Ascending aorta (tissue), 2 donors: ENCODE measurements around the gene ABTB2. TPM values are rescaled to one million over a fixed set of nuclear protein-coding genes. Genes with fewer than 3 reads are reported as not detected.

Experiments used
- DNase-seq, 2 donors: peaks; one replicate each; pipeline ENCODE4 v3.0.0-alpha.2; 2019; ENCODE audit warnings: low spot score in 2 of 2
- H3K27ac ChIP-seq, 2 donors: fragments of 200-600 bp; sonication (generic); one replicate each; pipeline ENCODE4 v1.5.1; 2016 to 2017; ENCODE audit warnings: mild to moderate bottlenecking in 1 of 2
- H3K27me3 ChIP-seq: fragments of 200-600 bp; sonication (generic); one replicate; pipeline ENCODE4 v1.5.1; 2017
- H3K36me3 ChIP-seq, 2 donors: fragments of 200-600 bp; sonication (generic); one replicate each; pipeline ENCODE4 v1.5.1; 2016
- H3K4me1 ChIP-seq, 2 donors: fragments of 200-600 bp; sonication (generic); one replicate each; pipeline ENCODE4 v1.5.1; 2016 to 2017; ENCODE audit warnings: mild to moderate bottlenecking in 1 of 2
- H3K4me3 ChIP-seq, 2 donors: fragments of 200-600 bp; sonication (generic); one replicate each; pipeline ENCODE4 v1.5.1; 2016 to 2017; ENCODE audit warnings: mild to moderate bottlenecking in 1 of 2
- H3K9me3 ChIP-seq, 2 donors: fragments of 200-600 bp; sonication (generic); one replicate each; pipeline ENCODE4 v1.5.1; 2016
- intact Hi-C: fragments of 100-400 bp; cut with DNase I; formaldehyde crosslinking; loops from one replicate; pipeline ENCODE4 v1.15.1; 2023
- total RNA-seq: library from RNA; depleted of rRNA; stranded (reverse); fragments of >200 nt; gene quantifications from one replicate; pipeline ENCODE4 v1.1.0, GENCODE V29; 2016
- TF ChIP-seq, protein P1 (sequence below), 3 experiments: fragments of 200-600 bp in 2 of 3; fragments of 450-650 bp in 1 of 3; sonication (generic) in 2 of 3; IDR thresholded peaks; one replicate each; pipeline ENCODE4 v1.5.1; 2016 to 2019; ENCODE audit warnings: antibody characterized with exemption in 3 of 3, mild to moderate bottlenecking in 1 of 3, moderate library complexity in 1 of 3

Gene ABTB2
- total RNA-seq, 1 donor from 2014 or later: 7.9 TPM

DNA sequence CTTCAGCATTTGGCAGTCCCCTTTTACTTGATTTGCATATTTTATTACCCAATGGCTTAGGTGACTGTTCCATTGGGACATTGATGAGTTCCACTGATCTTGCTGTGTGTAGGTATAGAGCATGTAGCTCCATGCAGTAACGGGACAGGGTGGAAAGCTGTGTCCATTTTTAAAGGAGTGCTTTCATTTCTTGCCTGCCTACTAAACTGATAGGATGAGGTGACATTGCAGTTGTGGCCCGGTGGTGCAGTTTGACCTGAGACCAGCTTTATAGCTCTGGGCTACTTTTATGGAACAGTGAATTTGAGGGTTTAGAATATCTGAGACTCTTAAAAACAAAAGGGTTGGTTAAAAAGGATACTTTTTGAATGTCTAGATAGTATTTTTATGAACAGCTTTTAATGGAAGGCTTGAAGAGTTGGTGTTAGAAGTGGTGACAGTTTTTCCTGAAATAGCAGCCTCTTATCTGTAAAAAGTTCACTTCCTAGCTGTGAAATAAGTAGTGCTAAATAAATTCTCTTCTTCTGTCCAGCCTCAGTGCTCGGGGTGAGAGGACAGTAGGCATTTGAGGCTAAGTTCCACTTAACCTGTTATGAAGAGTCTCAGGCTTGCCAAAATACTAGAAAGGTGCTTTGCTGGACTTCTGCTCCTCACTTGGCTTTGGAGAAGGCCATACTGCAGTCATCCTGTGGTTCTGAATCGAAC is 225.4 kb downstream of the ABTB2 start:
- H3K9me3 ChIP-seq: no peaks in the 10 kb centered on the region
- H3K27me3 ChIP-seq: no peaks in the 10 kb centered on the region
- H3K27ac ChIP-seq: no peak overlapping the region
- no peak overlapping the region for H3K4me3 ChIP-seq
- no peaks in the 10 kb centered on the region for H3K4me1 ChIP-seq
- TF ChIP-seq, protein P1, sequence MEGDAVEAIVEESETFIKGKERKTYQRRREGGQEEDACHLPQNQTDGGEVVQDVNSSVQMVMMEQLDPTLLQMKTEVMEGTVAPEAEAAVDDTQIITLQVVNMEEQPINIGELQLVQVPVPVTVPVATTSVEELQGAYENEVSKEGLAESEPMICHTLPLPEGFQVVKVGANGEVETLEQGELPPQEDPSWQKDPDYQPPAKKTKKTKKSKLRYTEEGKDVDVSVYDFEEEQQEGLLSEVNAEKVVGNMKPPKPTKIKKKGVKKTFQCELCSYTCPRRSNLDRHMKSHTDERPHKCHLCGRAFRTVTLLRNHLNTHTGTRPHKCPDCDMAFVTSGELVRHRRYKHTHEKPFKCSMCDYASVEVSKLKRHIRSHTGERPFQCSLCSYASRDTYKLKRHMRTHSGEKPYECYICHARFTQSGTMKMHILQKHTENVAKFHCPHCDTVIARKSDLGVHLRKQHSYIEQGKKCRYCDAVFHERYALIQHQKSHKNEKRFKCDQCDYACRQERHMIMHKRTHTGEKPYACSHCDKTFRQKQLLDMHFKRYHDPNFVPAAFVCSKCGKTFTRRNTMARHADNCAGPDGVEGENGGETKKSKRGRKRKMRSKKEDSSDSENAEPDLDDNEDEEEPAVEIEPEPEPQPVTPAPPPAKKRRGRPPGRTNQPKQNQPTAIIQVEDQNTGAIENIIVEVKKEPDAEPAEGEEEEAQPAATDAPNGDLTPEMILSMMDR (IDR thresholded peaks at IDR 0.05): no peak
- intact Hi-C loops: no loop called here
- peaks cover 53 to 94% of the 10 kb centered on the region in 2 donors for H3K36me3 ChIP-seq
- no peak for DNase-seq

DNA sequence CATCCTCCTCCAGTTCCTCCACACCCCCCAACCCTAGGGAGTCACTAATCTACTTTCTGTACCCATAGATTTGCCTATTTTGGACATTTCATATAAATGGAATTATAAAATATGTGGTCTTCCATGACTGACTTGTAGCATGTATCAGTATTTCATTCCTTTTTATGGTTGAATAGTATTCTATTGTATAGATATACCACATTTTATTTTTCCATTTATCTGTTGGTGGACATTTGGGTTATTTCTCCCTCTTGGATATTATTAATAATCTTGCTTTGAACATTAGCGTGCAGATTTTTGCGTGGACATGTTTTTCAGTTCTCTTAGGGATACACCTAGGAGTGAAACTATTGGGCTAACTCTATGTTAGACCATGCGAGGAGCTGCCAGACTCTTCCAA is 229.0 kb downstream of the ABTB2 start:
- no peaks in the 10 kb centered on the region for H3K9me3 ChIP-seq
- H3K4me3 ChIP-seq: no peak overlapping the region
- no peaks in the 10 kb centered on the region for H3K27me3 ChIP-seq
- TF ChIP-seq, protein P1 (IDR thresholded peaks at IDR 0.05): no peak
- no peaks in the 10 kb centered on the region for H3K4me1 ChIP-seq
- H3K36me3 ChIP-seq: peaks cover 49 to 93% of the 10 kb centered on the region in 2 donors
- intact Hi-C loops: no loop called here
- no peak overlapping the region for H3K27ac ChIP-seq
- DNase-seq: no peak

DNA sequence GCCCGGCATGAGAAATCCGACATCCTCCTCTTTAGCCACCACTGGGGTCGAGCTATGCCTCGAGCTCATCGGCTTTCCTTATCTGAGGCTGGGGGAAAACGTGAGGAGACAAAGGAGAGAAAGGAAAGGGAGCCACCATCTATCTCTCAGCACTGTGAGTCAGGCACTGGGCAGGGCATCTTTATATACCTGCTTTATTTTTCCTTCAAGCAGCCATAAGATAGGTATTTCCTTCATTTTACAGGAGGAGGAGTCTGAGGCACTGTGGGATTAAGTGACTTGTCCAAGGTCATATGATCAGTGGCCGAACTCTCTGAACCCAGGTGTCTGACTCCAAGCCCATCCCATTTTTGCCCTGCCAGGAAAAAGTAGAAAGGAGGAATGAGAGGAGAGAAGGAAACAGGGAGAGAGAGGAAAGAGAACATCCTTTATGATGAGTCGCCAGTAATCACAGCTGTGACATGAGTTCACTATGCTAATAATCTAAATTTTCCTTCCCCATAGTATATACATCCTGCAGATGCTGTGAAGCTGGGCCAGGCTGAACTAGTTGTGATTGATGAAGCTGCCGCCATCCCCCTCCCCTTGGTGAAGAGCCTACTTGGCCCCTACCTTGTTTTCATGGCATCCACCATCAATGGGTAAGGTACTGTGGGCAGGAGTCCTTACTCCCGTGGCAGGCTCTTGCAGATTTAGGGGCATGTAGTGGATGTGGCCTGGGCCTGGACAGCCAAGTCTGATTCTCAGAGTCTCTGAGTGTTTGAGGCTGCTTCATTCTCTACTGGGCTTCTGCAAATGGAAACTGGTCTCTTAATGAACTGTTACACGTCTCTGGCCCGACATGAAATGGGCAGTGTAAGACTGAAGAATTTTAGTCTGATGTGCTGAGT is 230.6 kb downstream of the ABTB2 start:
- intact Hi-C loops: no loop called here
- Histone ChIP-seq H3K27ac (no peak overlapping the region), H3K9me3 (no peaks in the 10 kb centered on the region), H3K27me3 (no peaks in the 10 kb centered on the region), H3K4me1 (no peaks in the 10 kb centered on the region), H3K4me3 (no peak overlapping the region), H3K36me3 (peaks cover 59 to 93% of the 10 kb centered on the region in 2 donors)
- TF ChIP-seq, protein P1 (IDR thresholded peaks at IDR 0.05): no peak
- DNase-seq: no peak

DNA sequence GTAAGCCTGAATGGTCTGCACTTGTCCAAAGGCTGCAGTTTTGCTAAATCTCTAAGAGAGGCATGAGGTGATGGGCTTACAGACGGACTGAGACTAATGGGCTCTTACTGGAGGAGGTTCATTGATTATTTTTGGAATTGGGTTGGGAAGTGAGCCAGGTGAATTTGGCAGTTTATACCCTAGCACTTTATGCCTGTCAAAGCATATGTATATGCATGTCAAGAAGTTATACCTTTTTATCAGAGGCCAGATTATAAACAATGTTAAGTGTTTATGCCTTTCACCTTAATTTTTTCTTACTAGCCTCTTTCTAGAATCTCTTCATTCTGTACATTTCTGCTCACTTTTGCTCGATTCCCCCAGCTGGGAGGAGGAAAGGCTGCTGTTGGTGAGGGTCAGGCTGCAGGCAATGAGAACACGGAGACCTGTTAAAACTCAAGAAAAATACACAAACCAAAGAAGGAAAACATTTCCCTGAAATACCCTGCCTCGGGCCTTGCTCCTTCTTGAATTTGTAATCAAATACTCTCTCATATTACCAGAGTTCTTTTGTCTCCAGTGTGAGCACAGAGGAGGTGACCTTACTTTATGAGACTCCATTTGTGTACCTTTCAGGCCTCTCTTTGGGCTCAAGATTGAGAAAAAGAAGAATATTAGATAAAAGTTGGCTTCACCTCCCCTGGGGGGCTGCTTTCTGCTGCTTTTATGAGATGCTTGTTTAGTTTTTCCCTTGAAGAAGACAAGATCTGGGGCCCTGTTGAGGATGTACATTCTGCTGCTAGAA is 232.7 kb downstream of the ABTB2 start:
- Histone ChIP-seq H3K27me3 (no peaks in the 10 kb centered on the region), H3K36me3 (peaks cover 71 to 94% of the 10 kb centered on the region in 2 donors), H3K27ac (no peak overlapping the region), H3K4me1 (no peaks in the 10 kb centered on the region), H3K4me3 (no peak overlapping the region), H3K9me3 (no peaks in the 10 kb centered on the region)
- TF ChIP-seq, protein P1 (IDR thresholded peaks at IDR 0.05): no peak
- intact Hi-C loops: no loop called here
- DNase-seq: no peak

DNA sequence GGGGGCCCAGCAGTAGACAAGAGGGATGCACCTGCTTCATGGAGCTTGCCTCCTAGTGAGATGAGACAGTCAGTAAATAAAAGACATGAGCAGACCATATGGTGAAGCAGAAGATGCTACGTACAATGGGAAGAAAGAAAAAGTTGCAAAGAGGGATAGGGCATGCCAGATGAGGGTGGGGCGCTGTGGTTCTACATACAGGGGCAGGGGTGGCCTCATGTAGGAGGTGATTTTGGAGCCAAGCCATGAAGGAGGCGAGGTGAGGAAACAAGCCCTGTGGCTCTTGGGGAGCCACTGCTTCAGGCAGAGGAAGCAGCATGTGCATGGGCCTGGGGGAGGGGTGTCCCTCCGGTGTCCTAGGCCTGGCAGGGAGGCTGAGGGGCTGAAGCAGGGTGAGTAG is 237.2 kb downstream of the ABTB2 start:
- Histone ChIP-seq H3K9me3 (no peaks in the 10 kb centered on the region), H3K4me3 (no peak overlapping the region), H3K36me3 (peaks cover 94 to 100% of the 10 kb centered on the region in 2 donors), H3K4me1 (no peaks in the 10 kb centered on the region), H3K27me3 (no peaks in the 10 kb centered on the region), H3K27ac (no peak overlapping the region)
- TF ChIP-seq, protein P1 (IDR thresholded peaks at IDR 0.05): no peak
- intact Hi-C loops: no loop called here
- no peak for DNase-seq
